T-helper 22 cell (primary cell): ENCODE data around the gene CAPN14.

Source experiments
- DNase-seq: peaks from one replicate; pipeline ENCODE4 v3.0.0-alpha.2; 2020; ENCODE audit warnings: low read depth

The CAPN14 gene

GRCh38 chr2:31243053-31243452, 25.7 kb upstream of the CAPN14 start:
- no peak for DNase-seq

GRCh38 chr2:31241625-31242270, 24.4 kb upstream of the CAPN14 start:
- no peak for DNase-seq

GRCh38 chr2:31240381-31241365, 23.4 kb upstream of the CAPN14 start:
- DNase-seq, result no peak

- no peak for DNase-seq
Observed at GRCh38 chr2:31239593-31240177, 22.4 kb upstream of the CAPN14 start.

- no peak for DNase-seq
Observed at GRCh38 chr2:31238906-31239592, 21.7 kb upstream of the CAPN14 start.

- DNase-seq, result no peak
Observed at GRCh38 chr2:31238126-31238905, 21.0 kb upstream of the CAPN14 start.

GRCh38 chr2:31237348-31238017, 20.2 kb upstream of the CAPN14 start:
- DNase-seq, result no peak

GRCh38 chr2:31236433-31237205, 19.3 kb upstream of the CAPN14 start:
- DNase-seq, result no peak

GRCh38 chr2:31235504-31235902, 18.2 kb upstream of the CAPN14 start:
- DNase-seq, result no peak

- DNase-seq, result no peak
Observed at GRCh38 chr2:31234683-31235503, 17.6 kb upstream of the CAPN14 start.

- DNase-seq, result peak; percentile 48
Observed at GRCh38 chr2:31233741-31234682, 16.7 kb upstream of the CAPN14 start, which contains the start of gene EHD3. Gene EHD3 (plus strand): TSS chr2:31234152. CDS start chr2:31234622, 470 bp downstream.

- DNase-seq, result no peak
Observed at GRCh38 chr2:31233231-31233630, 15.9 kb upstream of the CAPN14 start.

GRCh38 chr2:31232586-31232985, 15.3 kb upstream of the CAPN14 start:
- DNase-seq, result no peak

GRCh38 chr2:31231571-31232302, 14.4 kb upstream of the CAPN14 start:
- DNase-seq, result no peak

- no peak for DNase-seq
Observed at GRCh38 chr2:31230751-31231150, 13.4 kb upstream of the CAPN14 start.

GRCh38 chr2:31228717-31229116, 11.4 kb upstream of the CAPN14 start:
- no peak for DNase-seq

- DNase-seq, result no peak
Observed at GRCh38 chr2:31227711-31228125, 10.4 kb upstream of the CAPN14 start.
